ENCODE results near the gene PCDH7. TPM values are rescaled to one million over a fixed set of nuclear protein-coding genes. Genes with fewer than 3 reads are reported as not detected.

Gene PCDH7
- polyA plus RNA-seq, 1 donor from 2014 or later = 12.6 TPM

DNA sequence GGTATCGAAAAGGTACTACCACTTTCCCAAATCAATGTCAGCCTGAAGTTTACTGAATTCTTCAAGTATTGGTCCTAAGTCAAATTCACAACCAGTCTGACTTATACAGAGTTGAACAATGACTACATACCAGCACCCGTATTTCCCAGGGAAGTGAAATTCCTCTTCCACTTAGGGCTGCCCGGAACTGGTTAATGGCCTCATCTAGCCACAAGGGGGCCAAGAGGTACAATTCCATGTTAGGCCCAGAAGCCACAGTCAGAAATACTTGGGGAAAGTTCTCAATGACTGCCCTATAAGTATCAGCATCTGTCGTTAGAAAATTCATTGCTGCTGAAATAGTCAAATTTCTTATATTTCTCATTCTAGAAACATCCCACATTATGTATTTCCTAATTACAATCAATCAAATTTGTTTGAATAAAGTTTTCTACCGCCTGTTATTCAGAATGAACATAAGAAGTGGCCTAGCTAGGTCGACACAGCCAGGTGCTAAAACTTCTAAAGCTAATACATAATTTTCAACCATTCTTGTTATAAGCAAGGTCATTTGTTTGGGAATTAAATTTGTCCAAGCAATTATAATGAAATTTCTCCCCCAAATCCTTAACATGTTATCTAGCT lies 5.6 kb upstream of the PCDH7 start:
- TF ChIP-seq RAD21 (conservative IDR thresholded peaks at IDR 0.05) (peak; percentile 35), SMC3 (conservative IDR thresholded peaks at IDR 0.05; ENCODE audit: poor library complexity) (peak; percentile 53), POLR2AphosphoS5 (IDR thresholded peaks at IDR 0.05) (no peak), EP300 (conservative IDR thresholded peaks at IDR 0.05; ENCODE audit: poor library complexity, severe bottlenecking) (no peak)
- TF ChIP-seq, protein P1, sequence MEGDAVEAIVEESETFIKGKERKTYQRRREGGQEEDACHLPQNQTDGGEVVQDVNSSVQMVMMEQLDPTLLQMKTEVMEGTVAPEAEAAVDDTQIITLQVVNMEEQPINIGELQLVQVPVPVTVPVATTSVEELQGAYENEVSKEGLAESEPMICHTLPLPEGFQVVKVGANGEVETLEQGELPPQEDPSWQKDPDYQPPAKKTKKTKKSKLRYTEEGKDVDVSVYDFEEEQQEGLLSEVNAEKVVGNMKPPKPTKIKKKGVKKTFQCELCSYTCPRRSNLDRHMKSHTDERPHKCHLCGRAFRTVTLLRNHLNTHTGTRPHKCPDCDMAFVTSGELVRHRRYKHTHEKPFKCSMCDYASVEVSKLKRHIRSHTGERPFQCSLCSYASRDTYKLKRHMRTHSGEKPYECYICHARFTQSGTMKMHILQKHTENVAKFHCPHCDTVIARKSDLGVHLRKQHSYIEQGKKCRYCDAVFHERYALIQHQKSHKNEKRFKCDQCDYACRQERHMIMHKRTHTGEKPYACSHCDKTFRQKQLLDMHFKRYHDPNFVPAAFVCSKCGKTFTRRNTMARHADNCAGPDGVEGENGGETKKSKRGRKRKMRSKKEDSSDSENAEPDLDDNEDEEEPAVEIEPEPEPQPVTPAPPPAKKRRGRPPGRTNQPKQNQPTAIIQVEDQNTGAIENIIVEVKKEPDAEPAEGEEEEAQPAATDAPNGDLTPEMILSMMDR (IDR thresholded peaks at IDR 0.05; ENCODE audit: poor library complexity, severe bottlenecking) = peak; percentile 54
- no peak overlapping the region for H2AFZ ChIP-seq (ENCODE audit: low read depth, low read length)
- no peaks in the 10 kb centered on the region for H3K9me2 ChIP-seq (ENCODE audit: insufficient read depth, low read length)
- H3K27ac ChIP-seq (ENCODE audit: low read length) = no peak overlapping the region
- no peaks in the 10 kb centered on the region for H3K9me3 ChIP-seq (ENCODE audit: low read length)
- H3K79me2 ChIP-seq (replicated peaks; ENCODE audit: insufficient read depth, low read length) = no peaks in the 10 kb centered on the region
- no peak overlapping the region for H3K4me3 ChIP-seq (ENCODE audit: low read length)
- no peak overlapping the region for H3K9ac ChIP-seq (ENCODE audit: low read length)
- no peaks in the 10 kb centered on the region for H3K27me3 ChIP-seq (ENCODE audit: insufficient read depth, low read depth, low read length)
- H3K36me3 ChIP-seq (ENCODE audit: insufficient read depth, low read length) = no peaks in the 10 kb centered on the region
- no peak overlapping the region for H3K4me2 ChIP-seq (ENCODE audit: low read length)
- no peaks in the 10 kb centered on the region for H3F3A ChIP-seq (ENCODE audit: insufficient read depth, low read length, poor library complexity, severe bottlenecking)
- no peaks in the 10 kb centered on the region for H4K20me1 ChIP-seq (ENCODE audit: insufficient read depth)

DNA sequence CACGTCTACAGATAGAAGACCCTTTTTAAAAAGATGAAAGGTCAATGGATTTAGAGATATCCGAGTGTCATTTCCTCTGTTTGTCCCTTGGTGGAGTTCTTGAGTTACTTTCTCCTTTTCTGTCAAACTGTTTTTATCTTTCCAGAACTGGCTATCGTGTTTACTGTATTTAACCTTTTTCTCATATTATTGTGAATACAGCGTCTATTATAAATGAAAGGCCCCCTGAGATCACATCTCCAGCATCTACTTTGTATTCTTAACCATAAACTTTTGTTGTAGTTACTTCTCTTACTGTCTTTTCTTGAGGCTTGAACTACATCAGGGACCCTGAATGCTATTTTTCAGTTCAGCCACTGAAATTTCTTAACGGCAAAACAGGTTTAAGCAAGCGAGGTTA lies 4.0 kb upstream of the PCDH7 start:
- Histone ChIP-seq H3K79me2 (replicated peaks; ENCODE audit: insufficient read depth, low read length) (no peaks in the 10 kb centered on the region), H3K27ac (ENCODE audit: low read length) (peak overlapping the region; percentile 67), H3K9ac (ENCODE audit: low read length) (peak overlapping the region; percentile 61), H3K36me3 (ENCODE audit: insufficient read depth, low read length) (no peaks in the 10 kb centered on the region), H2AFZ (ENCODE audit: low read depth, low read length) (no peak overlapping the region), H3K9me2 (ENCODE audit: insufficient read depth, low read length) (no peaks in the 10 kb centered on the region), H3K27me3 (ENCODE audit: insufficient read depth, low read depth, low read length) (no peaks in the 10 kb centered on the region), H3K4me2 (ENCODE audit: low read length) (peak overlapping the region; percentile 72), H3K4me3 (ENCODE audit: low read length) (peak overlapping the region; percentile 96), H3K9me3 (ENCODE audit: low read length) (no peaks in the 10 kb centered on the region), H4K20me1 (ENCODE audit: insufficient read depth) (no peaks in the 10 kb centered on the region), H3F3A (ENCODE audit: insufficient read depth, low read length, poor library complexity, severe bottlenecking) (no peaks in the 10 kb centered on the region)
- peak; percentile 81 for TF ChIP-seq SMC3 (conservative IDR thresholded peaks at IDR 0.05; ENCODE audit: poor library complexity)
- TF ChIP-seq, protein P1 (IDR thresholded peaks at IDR 0.05; ENCODE audit: poor library complexity, severe bottlenecking) = peak; percentile 82
- TF ChIP-seq, protein P2, sequence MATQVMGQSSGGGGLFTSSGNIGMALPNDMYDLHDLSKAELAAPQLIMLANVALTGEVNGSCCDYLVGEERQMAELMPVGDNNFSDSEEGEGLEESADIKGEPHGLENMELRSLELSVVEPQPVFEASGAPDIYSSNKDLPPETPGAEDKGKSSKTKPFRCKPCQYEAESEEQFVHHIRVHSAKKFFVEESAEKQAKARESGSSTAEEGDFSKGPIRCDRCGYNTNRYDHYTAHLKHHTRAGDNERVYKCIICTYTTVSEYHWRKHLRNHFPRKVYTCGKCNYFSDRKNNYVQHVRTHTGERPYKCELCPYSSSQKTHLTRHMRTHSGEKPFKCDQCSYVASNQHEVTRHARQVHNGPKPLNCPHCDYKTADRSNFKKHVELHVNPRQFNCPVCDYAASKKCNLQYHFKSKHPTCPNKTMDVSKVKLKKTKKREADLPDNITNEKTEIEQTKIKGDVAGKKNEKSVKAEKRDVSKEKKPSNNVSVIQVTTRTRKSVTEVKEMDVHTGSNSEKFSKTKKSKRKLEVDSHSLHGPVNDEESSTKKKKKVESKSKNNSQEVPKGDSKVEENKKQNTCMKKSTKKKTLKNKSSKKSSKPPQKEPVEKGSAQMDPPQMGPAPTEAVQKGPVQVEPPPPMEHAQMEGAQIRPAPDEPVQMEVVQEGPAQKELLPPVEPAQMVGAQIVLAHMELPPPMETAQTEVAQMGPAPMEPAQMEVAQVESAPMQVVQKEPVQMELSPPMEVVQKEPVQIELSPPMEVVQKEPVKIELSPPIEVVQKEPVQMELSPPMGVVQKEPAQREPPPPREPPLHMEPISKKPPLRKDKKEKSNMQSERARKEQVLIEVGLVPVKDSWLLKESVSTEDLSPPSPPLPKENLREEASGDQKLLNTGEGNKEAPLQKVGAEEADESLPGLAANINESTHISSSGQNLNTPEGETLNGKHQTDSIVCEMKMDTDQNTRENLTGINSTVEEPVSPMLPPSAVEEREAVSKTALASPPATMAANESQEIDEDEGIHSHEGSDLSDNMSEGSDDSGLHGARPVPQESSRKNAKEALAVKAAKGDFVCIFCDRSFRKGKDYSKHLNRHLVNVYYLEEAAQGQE (IDR thresholded peaks at IDR 0.05; ENCODE audit: borderline replicate concordance) = no peak
- peak; percentile 86 for TF ChIP-seq RAD21 (conservative IDR thresholded peaks at IDR 0.05)
